ENCODE results near the gene KRTAP5-6. TPM values are rescaled to one million over a fixed set of nuclear protein-coding genes. Genes with fewer than 3 reads are reported as not detected.

The KRTAP5-6 gene
- total RNA-seq, 2 donors from 2014 or later, result not detected

DNA sequence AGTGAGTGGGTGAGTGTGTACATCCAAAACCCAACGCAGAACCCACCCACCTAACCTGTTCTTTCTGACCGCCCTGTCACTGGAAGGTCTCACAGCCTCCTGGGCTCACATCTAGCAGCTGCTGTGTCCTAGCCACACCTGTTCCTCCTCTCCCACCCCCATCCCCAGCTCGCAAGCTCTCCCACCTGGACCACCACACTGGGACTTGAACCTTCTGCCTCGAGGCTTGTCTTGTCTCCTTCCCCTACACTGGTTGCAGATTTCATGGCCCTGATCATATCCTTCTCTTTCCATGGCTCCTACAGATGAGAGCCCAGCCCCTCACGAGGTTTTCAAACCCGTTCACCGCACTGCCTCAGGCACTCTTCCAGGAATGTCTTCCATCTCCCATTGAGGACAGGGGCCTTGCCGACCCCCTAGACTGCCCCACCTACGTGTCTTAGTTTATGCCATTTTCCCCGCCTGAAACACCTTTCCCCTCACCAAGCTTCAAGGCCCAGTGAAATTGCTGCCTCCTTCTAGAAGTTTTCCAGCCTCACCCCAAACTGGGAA is 46.7 kb downstream of the KRTAP5-6 start:
- H3K9me3 ChIP-seq, result no peaks in the 10 kb centered on the region
- TF ChIP-seq, protein P1, sequence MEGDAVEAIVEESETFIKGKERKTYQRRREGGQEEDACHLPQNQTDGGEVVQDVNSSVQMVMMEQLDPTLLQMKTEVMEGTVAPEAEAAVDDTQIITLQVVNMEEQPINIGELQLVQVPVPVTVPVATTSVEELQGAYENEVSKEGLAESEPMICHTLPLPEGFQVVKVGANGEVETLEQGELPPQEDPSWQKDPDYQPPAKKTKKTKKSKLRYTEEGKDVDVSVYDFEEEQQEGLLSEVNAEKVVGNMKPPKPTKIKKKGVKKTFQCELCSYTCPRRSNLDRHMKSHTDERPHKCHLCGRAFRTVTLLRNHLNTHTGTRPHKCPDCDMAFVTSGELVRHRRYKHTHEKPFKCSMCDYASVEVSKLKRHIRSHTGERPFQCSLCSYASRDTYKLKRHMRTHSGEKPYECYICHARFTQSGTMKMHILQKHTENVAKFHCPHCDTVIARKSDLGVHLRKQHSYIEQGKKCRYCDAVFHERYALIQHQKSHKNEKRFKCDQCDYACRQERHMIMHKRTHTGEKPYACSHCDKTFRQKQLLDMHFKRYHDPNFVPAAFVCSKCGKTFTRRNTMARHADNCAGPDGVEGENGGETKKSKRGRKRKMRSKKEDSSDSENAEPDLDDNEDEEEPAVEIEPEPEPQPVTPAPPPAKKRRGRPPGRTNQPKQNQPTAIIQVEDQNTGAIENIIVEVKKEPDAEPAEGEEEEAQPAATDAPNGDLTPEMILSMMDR (IDR thresholded peaks at IDR 0.05), result no peak
- no peak overlapping the region for H3K4me3 ChIP-seq
- H3K36me3 ChIP-seq, result no peaks in the 10 kb centered on the region
- no peak for DNase-seq (ENCODE audit: low spot score)
- H3K27me3 ChIP-seq (replicated peaks; ENCODE audit: insufficient read depth), result no peaks in the 10 kb centered on the region
- peaks cover 12 to 26% of the 10 kb centered on the region in 2 donors for H3K4me1 ChIP-seq (ENCODE audit: control insufficient read depth in 1 of 2, low read depth in 2 of 2)
- ATAC-seq (ENCODE audit: insufficient number of reproducible peaks, low FRiP score, low read depth), result no peak
- no peak overlapping the region for H3K27ac ChIP-seq

DNA sequence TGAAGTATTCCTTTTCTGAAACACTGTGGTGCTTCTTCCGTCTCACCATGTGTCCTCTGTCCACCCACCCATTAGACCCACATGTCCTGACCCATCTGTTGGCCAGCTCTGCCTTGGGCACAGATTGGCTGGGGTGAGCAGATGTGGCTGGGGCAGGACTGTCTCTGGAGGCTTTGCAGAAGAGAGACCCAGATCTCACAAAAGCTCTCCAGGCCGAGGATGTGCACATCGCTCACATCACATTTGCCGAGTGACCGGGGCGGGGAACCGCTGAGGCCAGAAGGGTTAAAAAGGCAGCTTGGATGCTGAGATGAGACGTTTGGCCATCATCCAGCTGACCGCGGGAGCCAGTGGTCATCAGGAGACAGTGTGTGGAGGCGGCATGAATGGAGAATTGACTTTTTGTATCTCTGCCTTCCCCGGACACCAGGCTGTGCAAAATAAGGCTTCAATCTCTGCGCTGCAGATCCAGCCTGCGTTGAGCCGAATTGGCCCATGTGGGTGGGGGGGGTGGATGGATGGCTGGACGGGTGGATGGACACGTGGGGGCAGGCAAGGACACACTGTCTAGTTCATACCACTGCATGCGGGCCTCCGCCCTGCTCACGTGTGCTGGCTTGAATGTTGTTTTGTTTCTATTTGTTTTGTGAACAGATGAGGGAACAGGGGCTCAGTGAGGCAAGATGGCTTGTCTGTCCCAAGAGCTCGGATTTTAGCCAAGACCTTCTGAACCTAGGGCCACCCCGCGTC is 47.3 kb downstream of the KRTAP5-6 start:
- DNase-seq (ENCODE audit: low spot score), result no peak
- H3K36me3 ChIP-seq, result no peaks in the 10 kb centered on the region
- no peak for ATAC-seq (ENCODE audit: insufficient number of reproducible peaks, low FRiP score, low read depth)

DNA sequence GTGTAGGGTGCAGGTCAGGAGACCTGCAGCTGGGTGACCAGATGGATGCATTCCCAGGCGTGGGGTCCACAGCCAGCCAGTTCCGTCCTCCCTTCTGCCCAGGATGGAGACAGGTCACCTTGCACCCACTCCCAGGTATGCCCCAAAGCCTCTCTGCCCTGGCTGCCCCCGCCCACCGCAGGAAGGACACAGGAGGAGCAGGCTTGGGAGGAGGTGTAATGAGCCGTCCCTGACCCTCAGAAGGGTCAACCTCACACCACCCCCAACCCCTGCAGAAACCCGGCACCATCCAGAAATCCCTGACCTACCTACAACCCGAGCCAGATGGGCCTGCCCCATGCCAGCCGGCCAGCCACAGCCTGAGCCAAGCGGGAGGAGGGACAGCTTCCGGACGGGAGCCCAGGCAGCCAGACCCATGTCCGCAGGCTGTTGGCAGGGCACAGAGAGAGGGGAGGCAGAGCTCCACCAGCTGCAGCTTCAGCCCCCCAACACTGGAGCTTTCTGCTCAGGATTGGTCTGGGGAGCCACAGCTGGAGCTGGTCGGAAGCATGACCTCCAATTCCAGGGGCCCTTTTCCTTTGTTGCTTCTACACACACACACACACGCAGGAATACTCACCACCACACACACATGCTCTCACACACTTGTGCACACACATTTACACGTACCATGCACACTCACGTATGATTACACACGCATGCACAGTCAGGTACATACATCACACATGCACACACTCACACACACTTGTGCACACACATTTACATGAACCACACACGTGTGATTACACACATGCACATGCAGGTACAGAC is 48.1 kb downstream of the KRTAP5-6 start:
- Histone ChIP-seq H3K4me1 (ENCODE audit: control insufficient read depth in 1 of 2, low read depth in 2 of 2) (peaks cover 12 to 35% of the 10 kb centered on the region in 2 donors), H3K9me3 (no peaks in the 10 kb centered on the region), H3K36me3 (no peaks in the 10 kb centered on the region), H3K27me3 (replicated peaks; ENCODE audit: insufficient read depth) (no peaks in the 10 kb centered on the region), H3K27ac (no peak overlapping the region), H3K4me3 (no peak overlapping the region)
- TF ChIP-seq, protein P1 (IDR thresholded peaks at IDR 0.05), result no peak
- no peak for DNase-seq (ENCODE audit: low spot score)
- no peak for ATAC-seq (ENCODE audit: insufficient number of reproducible peaks, low FRiP score, low read depth)

More for the DNA sequence above, 47.3 kb downstream of the KRTAP5-6 start:
- peaks cover 12 to 27% of the 10 kb centered on the region in 2 donors for H3K4me1 ChIP-seq (ENCODE audit: control insufficient read depth in 1 of 2, low read depth in 2 of 2)
- H3K27ac ChIP-seq, result no peak overlapping the region
- TF ChIP-seq, protein P1 (IDR thresholded peaks at IDR 0.05), result no peak
- no peaks in the 10 kb centered on the region for H3K27me3 ChIP-seq (replicated peaks; ENCODE audit: insufficient read depth)
- no peaks in the 10 kb centered on the region for H3K9me3 ChIP-seq
- no peak overlapping the region for H3K4me3 ChIP-seq

DNA sequence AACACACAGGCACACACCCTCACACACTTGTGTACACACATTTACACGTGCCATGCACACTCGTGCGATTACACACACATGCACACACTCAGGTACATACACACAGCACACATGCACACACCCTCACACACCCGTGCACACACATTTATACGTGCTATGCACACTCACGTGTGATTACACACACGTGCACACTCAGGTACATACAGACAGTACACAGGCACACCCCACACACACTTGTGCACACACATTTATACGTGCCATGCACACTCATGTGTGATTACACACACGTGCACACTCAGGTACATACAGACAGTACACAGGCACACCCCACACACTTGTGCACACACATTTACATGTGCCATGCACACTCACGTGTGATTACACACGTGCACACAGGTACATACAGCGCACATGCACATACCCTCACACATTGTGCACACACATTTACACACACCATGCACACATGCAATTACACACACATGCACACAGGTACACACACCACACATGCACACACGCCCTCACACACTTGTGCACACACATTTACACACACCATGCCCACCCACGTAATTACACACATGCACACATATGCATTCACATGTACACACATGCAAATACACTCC is 48.8 kb downstream of the KRTAP5-6 start:
- H3K27ac ChIP-seq, result no peak overlapping the region
- H3K9me3 ChIP-seq, result no peaks in the 10 kb centered on the region
- peaks cover 19 to 42% of the 10 kb centered on the region in 2 donors for H3K4me1 ChIP-seq (ENCODE audit: control insufficient read depth in 1 of 2, low read depth in 2 of 2)
- no peaks in the 10 kb centered on the region for H3K36me3 ChIP-seq
- TF ChIP-seq, protein P1 (IDR thresholded peaks at IDR 0.05), result no peak
- no peak for DNase-seq (ENCODE audit: low spot score)
- H3K27me3 ChIP-seq (replicated peaks; ENCODE audit: insufficient read depth), result no peaks in the 10 kb centered on the region
- peak overlapping the region; percentile 88 for H3K4me3 ChIP-seq
- no peak for ATAC-seq (ENCODE audit: insufficient number of reproducible peaks, low FRiP score, low read depth)
